ENCODE results near the gene SEZ6.

DNA sequence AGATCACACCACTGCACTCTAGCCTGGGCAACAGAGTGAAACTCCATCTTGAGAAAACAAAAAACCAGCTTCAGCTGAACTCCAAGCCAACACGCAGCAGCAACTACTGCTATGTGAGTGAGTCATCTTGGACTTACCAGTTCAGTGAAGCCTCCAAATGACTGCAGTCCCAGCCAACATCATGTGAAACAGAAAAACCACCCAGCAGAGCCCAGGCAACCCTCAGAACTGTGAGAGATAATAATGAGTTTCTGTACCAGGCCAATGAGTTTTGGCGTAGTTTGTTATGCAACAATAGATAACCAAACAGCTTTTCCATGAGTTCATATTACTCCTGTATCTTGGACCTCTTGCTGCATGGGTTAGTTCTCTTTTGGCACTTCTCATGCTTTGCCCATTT lies 77.8 kb downstream of the SEZ6 start:
- TF ChIP-seq BHLHE40 (IDR thresholded peaks at IDR 0.05; ENCODE audit: low read depth, low read length) = no peak
- TF ChIP-seq, protein P1, sequence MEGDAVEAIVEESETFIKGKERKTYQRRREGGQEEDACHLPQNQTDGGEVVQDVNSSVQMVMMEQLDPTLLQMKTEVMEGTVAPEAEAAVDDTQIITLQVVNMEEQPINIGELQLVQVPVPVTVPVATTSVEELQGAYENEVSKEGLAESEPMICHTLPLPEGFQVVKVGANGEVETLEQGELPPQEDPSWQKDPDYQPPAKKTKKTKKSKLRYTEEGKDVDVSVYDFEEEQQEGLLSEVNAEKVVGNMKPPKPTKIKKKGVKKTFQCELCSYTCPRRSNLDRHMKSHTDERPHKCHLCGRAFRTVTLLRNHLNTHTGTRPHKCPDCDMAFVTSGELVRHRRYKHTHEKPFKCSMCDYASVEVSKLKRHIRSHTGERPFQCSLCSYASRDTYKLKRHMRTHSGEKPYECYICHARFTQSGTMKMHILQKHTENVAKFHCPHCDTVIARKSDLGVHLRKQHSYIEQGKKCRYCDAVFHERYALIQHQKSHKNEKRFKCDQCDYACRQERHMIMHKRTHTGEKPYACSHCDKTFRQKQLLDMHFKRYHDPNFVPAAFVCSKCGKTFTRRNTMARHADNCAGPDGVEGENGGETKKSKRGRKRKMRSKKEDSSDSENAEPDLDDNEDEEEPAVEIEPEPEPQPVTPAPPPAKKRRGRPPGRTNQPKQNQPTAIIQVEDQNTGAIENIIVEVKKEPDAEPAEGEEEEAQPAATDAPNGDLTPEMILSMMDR (conservative IDR thresholded peaks at IDR 0.05; ENCODE audit: low read depth, low read length) = no peak
- no peak for TF ChIP-seq POLR2A (IDR thresholded peaks at IDR 0.05; ENCODE audit: low read depth, low read length)
- no peak for TF ChIP-seq CEBPB (IDR thresholded peaks at IDR 0.05; ENCODE audit: low read depth, low read length)
- TF ChIP-seq RFX5 (IDR thresholded peaks at IDR 0.05; ENCODE audit: low read depth, low read length) = no peak
- no peak for TF ChIP-seq USF2 (IDR thresholded peaks at IDR 0.05; ENCODE audit: low read depth, low read length)
- TF ChIP-seq NFE2L2 (IDR thresholded peaks at IDR 0.05; ENCODE audit: low read depth, low read length) = no peak
- TF ChIP-seq MXI1 (IDR thresholded peaks at IDR 0.05; ENCODE audit: borderline replicate concordance, low read depth, low read length) = no peak
- no peak for TF ChIP-seq MAZ (IDR thresholded peaks at IDR 0.05; ENCODE audit: borderline replicate concordance, low read depth, low read length)
- no peak for TF ChIP-seq RCOR1 (IDR thresholded peaks at IDR 0.05; ENCODE audit: insufficient replicate concordance, low read length)
- no peak for TF ChIP-seq RAD21 (IDR thresholded peaks at IDR 0.05; ENCODE audit: low read length)
